Stimulated activated memory B cell treated with anti-CD40 and anti-IgM and Interleukin-4, amounts not matched to agents 10 μg/mL and 1 μg/mL and 100 μg/mL, for 72 hours (primary cell): ENCODE measurements around the gene SERPINB6.
A peak's percentile ranks its signal among the peaks of the same experiment; 100 is the strongest.

Source experiments
- ATAC-seq: fragments of 150-1000 bp; cut with Tn5 transposase; 2 replicates; pipeline ENCODE4 v1.10.0; 2021
- H3K27ac Mint-ChIP-seq: one replicate; pipeline ENCODE4 v1.8.0; 2022; ENCODE audit warnings: mild to moderate bottlenecking, mixed read lengths
- H3K27me3 Mint-ChIP-seq: one replicate; pipeline ENCODE4 v1.8.0; 2022; ENCODE audit warnings: mixed read lengths
- H3K36me3 Mint-ChIP-seq: one replicate; pipeline ENCODE4 v1.8.0; 2022; ENCODE audit warnings: mixed read lengths
- H3K4me1 Mint-ChIP-seq: one replicate; pipeline ENCODE4 v1.8.0; 2022; ENCODE audit warnings: mixed read lengths
- H3K4me3 Mint-ChIP-seq: one replicate; pipeline ENCODE4 v1.8.0; 2022; ENCODE audit warnings: mild to moderate bottlenecking, moderate library complexity, mixed read lengths
- H3K9me3 Mint-ChIP-seq: one replicate; pipeline ENCODE4 v1.8.0; 2022; ENCODE audit warnings: mixed read lengths

Gene SERPINB6

GRCh38 chr6:2959909-2960719 lies 11.3 kb downstream of the SERPINB6 start:
- ATAC-seq = no peak
- peaks cover 7% of the 10 kb centered on the region for H3K36me3 Mint-ChIP-seq
- no peaks in the 10 kb centered on the region for H3K9me3 Mint-ChIP-seq

DNA sequence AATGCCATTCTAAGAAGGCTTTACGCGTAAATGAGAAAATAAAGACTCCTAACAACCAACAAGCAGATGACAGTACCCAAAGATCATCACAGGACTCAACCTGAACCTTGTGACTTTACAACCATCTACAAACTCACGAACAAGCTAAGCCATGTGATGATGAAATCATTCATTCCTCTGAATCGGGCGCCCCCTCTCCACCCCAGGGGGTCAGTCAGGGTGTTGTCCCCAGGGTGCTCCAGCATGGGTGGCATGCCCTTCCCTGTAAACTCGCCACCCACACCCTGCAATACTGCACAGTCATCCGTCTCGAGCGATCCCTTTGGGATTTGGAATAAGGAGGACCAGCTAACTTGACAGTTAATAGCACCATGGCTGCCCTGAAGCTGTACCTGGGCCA lies 12.6 kb downstream of the SERPINB6 start:
- H3K4me1 Mint-ChIP-seq = peaks cover 10% of the 10 kb centered on the region
- no peak overlapping the region for H3K27ac Mint-ChIP-seq
- peaks cover 7% of the 10 kb centered on the region for H3K36me3 Mint-ChIP-seq
- no peak overlapping the region for H3K4me3 Mint-ChIP-seq
- H3K27me3 Mint-ChIP-seq = no peaks in the 10 kb centered on the region
- no peaks in the 10 kb centered on the region for H3K9me3 Mint-ChIP-seq
- no peak for ATAC-seq

More at GRCh38 chr6:2959909-2960719, 11.3 kb downstream of the SERPINB6 start:
- H3K27me3 Mint-ChIP-seq = no peaks in the 10 kb centered on the region
- peaks cover 13% of the 10 kb centered on the region for H3K4me1 Mint-ChIP-seq
- H3K27ac Mint-ChIP-seq = no peak overlapping the region
- no peak overlapping the region for H3K4me3 Mint-ChIP-seq

DNA sequence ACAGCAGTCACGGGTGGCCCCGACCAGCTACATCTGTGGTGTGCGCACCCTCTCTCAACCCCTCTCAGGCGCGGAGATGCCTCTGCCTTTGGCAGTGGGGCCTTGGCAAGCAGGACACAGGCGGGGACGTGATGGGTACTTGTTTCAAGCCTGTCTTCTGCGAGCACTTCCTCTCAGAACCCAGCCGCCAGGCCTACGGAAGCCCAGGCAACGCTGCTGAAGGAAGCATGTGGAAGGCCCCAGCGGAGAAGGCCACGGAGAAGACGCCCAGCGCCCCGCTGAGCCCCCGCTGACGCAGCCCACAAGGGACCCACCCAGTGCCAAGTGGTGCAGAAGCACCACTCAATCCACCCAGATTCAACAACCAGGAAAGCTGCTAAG lies 13.0 kb downstream of the SERPINB6 start:
- H3K36me3 Mint-ChIP-seq = peaks cover 7% of the 10 kb centered on the region
- H3K27ac Mint-ChIP-seq = no peak overlapping the region

DNA sequence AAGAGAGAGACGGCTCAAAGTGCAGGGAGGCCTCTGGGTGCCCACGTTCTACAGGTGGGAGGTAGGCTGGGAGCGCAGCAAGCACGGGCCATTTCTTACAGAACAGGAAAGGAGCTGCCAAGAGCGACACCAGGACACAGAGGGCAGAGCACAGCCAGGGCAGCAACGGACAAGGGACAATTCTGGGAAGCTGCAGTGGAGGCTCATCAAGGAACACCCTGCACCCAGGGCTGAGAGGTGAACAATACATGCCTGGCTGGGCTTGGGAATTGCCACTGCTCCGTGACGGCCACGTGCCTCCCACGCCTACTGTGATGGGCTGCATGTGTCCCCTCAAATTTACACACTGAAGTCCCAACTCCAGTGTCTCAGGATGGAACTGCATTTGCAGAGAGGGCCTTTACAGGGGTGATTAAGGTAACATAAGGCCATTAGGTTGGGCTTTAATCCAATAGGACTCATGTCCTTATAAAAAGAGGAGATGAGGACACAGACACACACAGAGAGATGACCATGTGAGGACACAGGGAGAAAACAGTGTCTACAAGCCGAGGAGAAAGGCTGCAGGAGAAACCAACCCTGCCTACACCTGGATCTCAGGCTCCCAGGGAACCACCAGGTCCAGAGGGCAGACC lies 13.6 kb downstream of the SERPINB6 start:
- Mint-ChIP-seq H3K4me3 (no peak overlapping the region), H3K27ac (no peak overlapping the region)

More for the DNA sequence above, 13.0 kb downstream of the SERPINB6 start:
- Mint-ChIP-seq H3K4me1 (peaks cover 7% of the 10 kb centered on the region), H3K9me3 (no peaks in the 10 kb centered on the region), H3K27me3 (no peaks in the 10 kb centered on the region), H3K4me3 (no peak overlapping the region)
- no peak for ATAC-seq

DNA sequence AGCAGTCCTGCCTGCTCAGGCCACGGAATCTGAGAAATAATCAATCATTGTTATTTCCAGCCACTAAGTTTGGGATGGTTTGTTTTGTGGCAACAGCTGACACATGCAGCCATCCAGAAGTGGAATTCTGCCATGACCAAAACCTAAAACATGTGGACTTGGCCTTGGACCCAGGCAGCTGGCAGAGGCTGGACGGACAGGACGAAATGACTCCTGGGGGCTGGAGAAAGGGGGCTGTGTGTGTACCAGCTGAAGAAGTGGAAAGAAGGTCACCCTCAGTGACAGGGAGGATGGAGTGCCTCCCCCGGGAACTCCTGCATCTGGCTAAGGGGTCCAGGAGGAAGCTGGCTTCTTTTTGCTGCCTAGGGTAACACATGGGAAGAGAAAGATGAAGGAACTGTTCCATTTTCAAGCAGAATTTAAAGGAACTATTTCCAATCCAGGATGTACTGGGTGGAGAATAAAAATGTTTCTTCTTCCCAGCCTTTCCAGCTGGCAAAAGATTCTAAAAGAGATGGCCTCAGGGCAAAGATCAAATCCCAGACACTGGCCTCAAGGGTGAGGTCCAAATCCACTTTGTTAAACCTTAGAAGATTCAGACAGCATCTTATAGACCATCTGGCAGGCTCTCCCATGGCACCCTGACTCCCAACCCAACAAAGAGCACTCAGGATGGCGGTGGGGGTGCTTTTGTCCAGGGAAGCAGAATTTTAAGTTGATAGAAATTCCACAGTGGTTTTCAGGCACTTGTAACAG lies 14.3 kb downstream of the SERPINB6 start:
- no peaks in the 10 kb centered on the region for H3K27me3 Mint-ChIP-seq
- H3K4me3 Mint-ChIP-seq = no peak overlapping the region
- no peak for ATAC-seq
- peaks cover 12% of the 10 kb centered on the region for H3K36me3 Mint-ChIP-seq
- no peak overlapping the region for H3K27ac Mint-ChIP-seq
- H3K9me3 Mint-ChIP-seq = no peaks in the 10 kb centered on the region
- H3K4me1 Mint-ChIP-seq = peaks cover 14% of the 10 kb centered on the region

More for the DNA sequence above, 13.6 kb downstream of the SERPINB6 start:
- peaks cover 10% of the 10 kb centered on the region for H3K4me1 Mint-ChIP-seq
- H3K27me3 Mint-ChIP-seq = no peaks in the 10 kb centered on the region
- no peak for ATAC-seq
- H3K36me3 Mint-ChIP-seq = peaks cover 7% of the 10 kb centered on the region
- H3K9me3 Mint-ChIP-seq = no peaks in the 10 kb centered on the region

- Mint-ChIP-seq H3K27me3 (no peaks in the 10 kb centered on the region), H3K4me1 (peaks cover 15% of the 10 kb centered on the region), H3K27ac (peak overlapping the region; percentile 75), H3K9me3 (no peaks in the 10 kb centered on the region), H3K4me3 (no peak overlapping the region), H3K36me3 (peaks cover 24% of the 10 kb centered on the region)
- ATAC-seq = no peak
These were observed 18.3 kb downstream of the SERPINB6 start for GRCh38 chr6:2953098-2953497.

DNA sequence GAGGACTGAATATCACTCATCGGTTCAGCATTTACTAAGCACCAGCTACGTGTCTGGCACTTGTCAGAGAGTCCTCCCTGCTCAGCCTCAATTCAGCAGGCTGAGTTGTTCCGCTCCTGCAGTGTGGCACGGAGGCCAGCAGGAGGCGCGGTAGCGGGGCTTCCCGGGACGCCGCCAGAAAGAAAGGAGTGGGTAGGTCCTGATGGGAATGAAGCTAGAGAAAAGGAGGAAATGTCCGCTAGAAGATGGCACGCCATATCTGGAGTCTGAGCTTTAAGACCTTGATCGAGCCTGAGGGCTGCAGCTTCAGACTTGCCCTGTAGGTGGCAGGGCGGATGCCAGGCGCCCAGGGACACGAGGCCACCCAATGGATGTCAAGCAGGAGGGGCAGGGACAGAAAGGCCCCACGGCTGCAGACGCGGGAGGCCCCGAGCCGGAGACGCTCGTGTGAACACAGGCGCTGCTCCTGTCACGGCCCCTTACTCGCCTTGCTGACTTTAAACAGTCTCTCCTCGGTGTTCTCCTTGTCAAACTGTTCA lies 18.7 kb downstream of the SERPINB6 start:
- Mint-ChIP-seq H3K27me3 (no peaks in the 10 kb centered on the region), H3K9me3 (no peaks in the 10 kb centered on the region), H3K27ac (peak overlapping the region; percentile 75), H3K4me1 (peaks cover 18% of the 10 kb centered on the region), H3K36me3 (peaks cover 28% of the 10 kb centered on the region), H3K4me3 (peak overlapping the region; percentile 60)
- ATAC-seq = peak; percentile 93

DNA sequence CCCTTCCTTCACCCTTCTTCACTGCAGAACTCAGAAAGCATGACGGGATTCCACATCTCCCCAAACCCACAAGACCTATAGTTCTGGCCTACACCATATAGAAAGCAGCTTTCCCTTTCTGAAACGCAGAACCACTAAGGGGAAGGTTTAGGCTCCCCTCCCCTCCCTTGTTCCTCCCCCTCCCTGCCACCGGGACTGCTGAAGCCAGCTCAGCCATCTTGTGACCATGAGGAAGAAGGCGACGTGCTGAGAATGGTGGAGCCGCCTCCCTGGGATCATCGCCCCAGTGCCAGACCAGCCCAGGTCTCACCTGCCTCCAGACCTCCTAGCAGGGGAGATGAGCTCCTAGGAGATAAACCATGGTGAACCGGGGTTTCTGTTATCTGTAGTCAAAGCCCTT lies 19.6 kb downstream of the SERPINB6 start:
- Mint-ChIP-seq H3K4me1 (peaks cover 27% of the 10 kb centered on the region), H3K4me3 (peak overlapping the region; percentile 31), H3K36me3 (peaks cover 37% of the 10 kb centered on the region), H3K27me3 (no peaks in the 10 kb centered on the region), H3K27ac (peak overlapping the region; percentile 59), H3K9me3 (no peaks in the 10 kb centered on the region)
- no peak for ATAC-seq

DNA sequence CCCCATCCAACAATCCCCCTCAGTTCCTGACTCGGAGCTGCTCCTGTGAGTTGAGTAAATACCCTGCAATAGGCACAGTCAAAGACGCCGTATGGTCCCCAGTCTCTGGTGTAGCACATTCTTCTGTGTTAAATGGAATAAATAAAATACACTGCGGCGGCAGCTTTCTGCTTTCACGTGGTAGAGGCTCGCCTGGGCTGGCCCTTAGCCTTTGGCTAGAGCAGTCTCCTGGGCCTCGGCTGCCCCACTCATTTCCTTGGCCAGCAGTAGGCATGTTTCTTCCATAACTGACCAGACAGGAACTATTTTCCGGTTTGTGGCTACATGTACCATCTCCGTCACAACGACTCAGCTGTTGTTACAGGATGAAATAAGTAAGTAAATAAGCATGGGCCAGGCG lies 20.7 kb downstream of the SERPINB6 start:
- peaks cover 35% of the 10 kb centered on the region for H3K36me3 Mint-ChIP-seq
- no peak overlapping the region for H3K27ac Mint-ChIP-seq
- H3K4me1 Mint-ChIP-seq = peaks cover 37% of the 10 kb centered on the region
- H3K9me3 Mint-ChIP-seq = no peaks in the 10 kb centered on the region
- ATAC-seq = no peak
- no peak overlapping the region for H3K4me3 Mint-ChIP-seq
- no peaks in the 10 kb centered on the region for H3K27me3 Mint-ChIP-seq

- no peak overlapping the region for H3K4me3 Mint-ChIP-seq
- H3K27me3 Mint-ChIP-seq = no peaks in the 10 kb centered on the region
- no peak overlapping the region for H3K27ac Mint-ChIP-seq
- H3K9me3 Mint-ChIP-seq = no peaks in the 10 kb centered on the region
- ATAC-seq = no peak
- peaks cover 35% of the 10 kb centered on the region for H3K36me3 Mint-ChIP-seq
- H3K4me1 Mint-ChIP-seq = peaks cover 48% of the 10 kb centered on the region
These were observed 21.8 kb downstream of the SERPINB6 start for GRCh38 chr6:2949536-2950083.

DNA sequence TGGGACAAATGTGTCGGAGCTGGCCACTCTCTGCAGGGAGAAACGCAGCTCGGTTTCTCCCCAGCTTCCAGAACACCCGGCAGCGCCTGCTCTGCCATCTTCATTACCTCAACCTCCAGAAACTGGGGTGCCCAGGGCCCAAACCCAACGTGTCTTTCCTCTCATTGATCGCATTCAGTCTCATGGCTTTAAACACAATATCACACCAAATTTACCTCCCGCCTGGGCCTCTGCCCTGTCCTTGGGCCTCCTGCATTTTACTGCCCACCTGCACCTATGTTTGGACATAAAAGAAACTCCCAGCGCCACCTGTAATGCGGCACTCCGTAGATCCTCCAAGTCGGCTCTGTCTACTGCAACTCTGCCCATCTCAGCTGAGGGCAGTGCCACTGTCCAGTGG lies 22.2 kb downstream of the SERPINB6 start:
- H3K4me1 Mint-ChIP-seq = peaks cover 52% of the 10 kb centered on the region
- no peaks in the 10 kb centered on the region for H3K9me3 Mint-ChIP-seq
- no peaks in the 10 kb centered on the region for H3K27me3 Mint-ChIP-seq
- no peak for ATAC-seq
- no peak overlapping the region for H3K4me3 Mint-ChIP-seq
- peaks cover 35% of the 10 kb centered on the region for H3K36me3 Mint-ChIP-seq
- H3K27ac Mint-ChIP-seq = no peak overlapping the region

DNA sequence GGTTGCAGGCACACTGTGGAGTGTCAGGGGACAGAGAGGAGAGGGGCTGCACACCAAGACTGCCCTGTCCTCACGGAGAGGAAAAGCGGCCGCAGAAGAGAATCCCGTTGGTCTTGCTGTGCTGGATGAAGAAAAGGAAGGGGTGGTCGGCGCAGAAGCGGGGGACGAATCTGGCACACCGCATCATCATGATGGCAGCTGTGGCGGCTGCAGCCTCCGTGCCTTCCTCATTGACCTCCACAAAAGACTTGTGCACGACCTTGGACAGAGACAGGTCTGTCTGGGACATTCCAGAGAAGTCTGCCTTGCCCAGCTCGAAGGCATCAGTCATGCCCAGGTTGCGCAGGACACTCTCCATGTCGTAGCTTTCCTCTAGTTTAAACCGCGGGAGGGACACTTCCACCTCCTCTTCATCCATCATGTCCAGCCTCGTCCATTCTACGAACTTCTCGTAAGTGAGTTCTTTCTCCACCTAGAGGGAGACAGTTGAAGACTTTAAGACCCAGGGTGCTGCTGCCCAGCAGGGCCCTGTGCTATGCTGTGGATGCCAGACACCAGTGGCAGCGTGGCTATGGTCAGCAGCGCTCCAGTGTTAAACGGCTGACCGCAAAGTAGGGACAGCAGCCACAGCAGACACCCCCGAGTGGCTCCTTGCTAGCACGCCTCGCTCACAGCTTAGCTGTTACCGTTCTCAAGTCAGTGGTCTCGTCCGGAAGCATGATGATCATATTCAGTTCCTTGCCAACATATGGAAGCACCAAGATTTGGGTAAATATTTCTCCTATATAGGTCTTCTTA lies 22.9 kb downstream of the SERPINB6 start:
- no peak for ATAC-seq
- no peaks in the 10 kb centered on the region for H3K9me3 Mint-ChIP-seq
- no peak overlapping the region for H3K4me3 Mint-ChIP-seq
- H3K27ac Mint-ChIP-seq = peak overlapping the region; percentile 20
- H3K27me3 Mint-ChIP-seq = no peaks in the 10 kb centered on the region
- peaks cover 35% of the 10 kb centered on the region for H3K36me3 Mint-ChIP-seq
- peaks cover 55% of the 10 kb centered on the region for H3K4me1 Mint-ChIP-seq

DNA sequence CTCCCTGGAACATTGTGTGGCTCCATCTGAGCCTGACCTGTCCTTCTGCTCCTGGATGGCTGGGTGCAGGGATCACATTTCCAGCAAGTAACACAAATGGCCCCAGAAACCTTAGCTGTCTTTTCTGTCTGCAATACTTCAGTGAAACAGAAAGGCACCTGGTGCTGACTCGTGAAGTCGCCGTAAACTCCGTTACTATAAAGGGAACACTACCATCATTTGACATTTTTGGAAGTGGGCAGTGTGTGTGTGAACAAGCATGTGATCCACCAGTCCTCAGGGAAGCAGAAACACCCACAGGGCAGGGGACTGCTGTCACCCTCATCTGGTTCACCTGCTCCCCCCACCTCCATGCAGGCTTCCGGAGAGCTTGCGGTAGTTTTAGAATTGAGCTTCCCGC lies 23.9 kb downstream of the SERPINB6 start:
- H3K36me3 Mint-ChIP-seq = peaks cover 32% of the 10 kb centered on the region
- ATAC-seq = no peak
- no peak overlapping the region for H3K4me3 Mint-ChIP-seq
- peaks cover 60% of the 10 kb centered on the region for H3K4me1 Mint-ChIP-seq
- H3K27ac Mint-ChIP-seq = peak overlapping the region; percentile 20
- H3K27me3 Mint-ChIP-seq = no peaks in the 10 kb centered on the region
- H3K9me3 Mint-ChIP-seq = no peaks in the 10 kb centered on the region

DNA sequence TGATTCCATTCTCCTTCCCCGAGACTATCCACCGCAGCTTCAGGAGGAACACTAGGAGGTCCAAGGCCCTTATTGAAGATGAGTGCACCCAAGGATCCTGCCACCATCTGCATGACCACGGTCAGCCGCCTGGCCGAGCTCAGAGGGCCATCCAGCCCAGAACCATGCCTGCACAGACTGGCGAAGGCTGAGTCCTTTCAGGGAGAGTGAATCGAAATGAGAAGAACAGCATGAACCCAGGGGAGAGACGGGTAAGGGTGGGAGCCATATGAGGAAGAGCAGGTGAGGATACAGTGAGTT lies 26.3 kb downstream of the SERPINB6 start:
- Mint-ChIP-seq H3K36me3 (peaks cover 25% of the 10 kb centered on the region), H3K27me3 (no peaks in the 10 kb centered on the region), H3K27ac (peak overlapping the region; percentile 20), H3K4me1 (peaks cover 65% of the 10 kb centered on the region), H3K4me3 (peak overlapping the region; percentile 11), H3K9me3 (no peaks in the 10 kb centered on the region)
- no peak for ATAC-seq
